ENCODE data around the gene GAR1.

Gene GAR1

GRCh38 chr4:109810552-109811387 lies 4.8 kb upstream of the GAR1 start:
- no peaks in the 10 kb centered on the region for H3K36me3 ChIP-seq (ENCODE audit: control insufficient read depth, insufficient read depth, low read length)
- peaks cover 15% of the 10 kb centered on the region for H3K4me1 ChIP-seq (ENCODE audit: control insufficient read depth, insufficient read depth, low read length)
- H3K27me3 ChIP-seq (ENCODE audit: control insufficient read depth, insufficient read depth, low read length) = no peaks in the 10 kb centered on the region
- H3K27ac ChIP-seq (ENCODE audit: low read depth, low read length) = peak overlapping the region; percentile 63
- no peak overlapping the region for H3K9ac ChIP-seq (ENCODE audit: low read depth, low read length)
- no peaks in the 10 kb centered on the region for H3K9me3 ChIP-seq (ENCODE audit: control insufficient read depth, insufficient read depth, low read length)
- H3K4me3 ChIP-seq (ENCODE audit: low read depth, low read length) = peak overlapping the region; percentile 15; the same call in 1 of the 2 replicates

GRCh38 chr4:109811707-109812106 lies 3.9 kb upstream of the GAR1 start:
- H3K36me3 ChIP-seq (ENCODE audit: control insufficient read depth, insufficient read depth, low read length) = no peaks in the 10 kb centered on the region
- H3K9me3 ChIP-seq (ENCODE audit: control insufficient read depth, insufficient read depth, low read length) = no peaks in the 10 kb centered on the region
- no peak overlapping the region for H3K9ac ChIP-seq (ENCODE audit: low read depth, low read length)
- H3K4me1 ChIP-seq (ENCODE audit: control insufficient read depth, insufficient read depth, low read length) = peaks cover 18% of the 10 kb centered on the region
- no peak overlapping the region for H3K27ac ChIP-seq (ENCODE audit: low read depth, low read length)
- H3K27me3 ChIP-seq (ENCODE audit: control insufficient read depth, insufficient read depth, low read length) = no peaks in the 10 kb centered on the region
- H3K4me3 ChIP-seq (ENCODE audit: low read depth, low read length) = no peak overlapping the region

GRCh38 chr4:109816082-109816442 lies 500 bp downstream of the GAR1 start:
- Histone ChIP-seq H3K4me1 (ENCODE audit: control insufficient read depth, insufficient read depth, low read length) (peaks cover 10% of the 10 kb centered on the region), H3K27me3 (ENCODE audit: control insufficient read depth, insufficient read depth, low read length) (no peaks in the 10 kb centered on the region), H3K9ac (ENCODE audit: low read depth, low read length) (peak overlapping the region; percentile 94), H3K4me3 (ENCODE audit: low read depth, low read length) (peak overlapping the region; percentile 98), H3K9me3 (ENCODE audit: control insufficient read depth, insufficient read depth, low read length) (no peaks in the 10 kb centered on the region), H3K36me3 (ENCODE audit: control insufficient read depth, insufficient read depth, low read length) (peaks cover 39% of the 10 kb centered on the region), H3K27ac (ENCODE audit: low read depth, low read length) (peak overlapping the region; percentile 96)

- no peak overlapping the region for H3K27ac ChIP-seq (ENCODE audit: low read depth, low read length)
These were observed 1.3 kb downstream of the GAR1 start for GRCh38 chr4:109816894-109817293.

GRCh38 chr4:109818268-109818667 lies 2.7 kb downstream of the GAR1 start:
- peaks cover 61% of the 10 kb centered on the region for H3K36me3 ChIP-seq (ENCODE audit: control insufficient read depth, insufficient read depth, low read length)
- no peaks in the 10 kb centered on the region for H3K27me3 ChIP-seq (ENCODE audit: control insufficient read depth, insufficient read depth, low read length)
- no peak overlapping the region for H3K27ac ChIP-seq (ENCODE audit: low read depth, low read length)
- H3K9me3 ChIP-seq (ENCODE audit: control insufficient read depth, insufficient read depth, low read length) = no peaks in the 10 kb centered on the region
- H3K4me3 ChIP-seq (ENCODE audit: low read depth, low read length) = no peak overlapping the region
- H3K9ac ChIP-seq (ENCODE audit: low read depth, low read length) = no peak overlapping the region
- peaks cover 7% of the 10 kb centered on the region; the same call in 1 of the 2 replicates for H3K4me1 ChIP-seq (ENCODE audit: control insufficient read depth, insufficient read depth, low read length)

More at GRCh38 chr4:109816894-109817293, 1.3 kb downstream of the GAR1 start:
- peaks cover 47% of the 10 kb centered on the region for H3K36me3 ChIP-seq (ENCODE audit: control insufficient read depth, insufficient read depth, low read length)
- peak overlapping the region; percentile 98 for H3K4me3 ChIP-seq (ENCODE audit: low read depth, low read length)
- H3K9ac ChIP-seq (ENCODE audit: low read depth, low read length) = no peak overlapping the region
- H3K4me1 ChIP-seq (ENCODE audit: control insufficient read depth, insufficient read depth, low read length) = peaks cover 7% of the 10 kb centered on the region; the same call in 1 of the 2 replicates
- no peaks in the 10 kb centered on the region for H3K9me3 ChIP-seq (ENCODE audit: control insufficient read depth, insufficient read depth, low read length)
- no peaks in the 10 kb centered on the region for H3K27me3 ChIP-seq (ENCODE audit: control insufficient read depth, insufficient read depth, low read length)

- Histone ChIP-seq H3K4me3 (ENCODE audit: low read depth, low read length) (no peak overlapping the region), H3K9me3 (ENCODE audit: control insufficient read depth, insufficient read depth, low read length) (no peaks in the 10 kb centered on the region), H3K9ac (ENCODE audit: low read depth, low read length) (no peak overlapping the region), H3K4me1 (ENCODE audit: control insufficient read depth, insufficient read depth, low read length) (peaks cover 7% of the 10 kb centered on the region; the same call in 1 of the 2 replicates), H3K27me3 (ENCODE audit: control insufficient read depth, insufficient read depth, low read length) (no peaks in the 10 kb centered on the region), H3K27ac (ENCODE audit: low read depth, low read length) (no peak overlapping the region), H3K36me3 (ENCODE audit: control insufficient read depth, insufficient read depth, low read length) (peaks cover 84% of the 10 kb centered on the region)
These were observed 5.0 kb downstream of the GAR1 start for GRCh38 chr4:109820563-109820962.

GRCh38 chr4:109821185-109821584 lies 5.6 kb downstream of the GAR1 start:
- Histone ChIP-seq H3K36me3 (ENCODE audit: control insufficient read depth, insufficient read depth, low read length) (peaks cover 85% of the 10 kb centered on the region), H3K27ac (ENCODE audit: low read depth, low read length) (no peak overlapping the region), H3K4me3 (ENCODE audit: low read depth, low read length) (no peak overlapping the region), H3K9me3 (ENCODE audit: control insufficient read depth, insufficient read depth, low read length) (no peaks in the 10 kb centered on the region), H3K4me1 (ENCODE audit: control insufficient read depth, insufficient read depth, low read length) (peaks cover 7% of the 10 kb centered on the region; the same call in 1 of the 2 replicates), H3K27me3 (ENCODE audit: control insufficient read depth, insufficient read depth, low read length) (no peaks in the 10 kb centered on the region), H3K9ac (ENCODE audit: low read depth, low read length) (no peak overlapping the region)

DNA sequence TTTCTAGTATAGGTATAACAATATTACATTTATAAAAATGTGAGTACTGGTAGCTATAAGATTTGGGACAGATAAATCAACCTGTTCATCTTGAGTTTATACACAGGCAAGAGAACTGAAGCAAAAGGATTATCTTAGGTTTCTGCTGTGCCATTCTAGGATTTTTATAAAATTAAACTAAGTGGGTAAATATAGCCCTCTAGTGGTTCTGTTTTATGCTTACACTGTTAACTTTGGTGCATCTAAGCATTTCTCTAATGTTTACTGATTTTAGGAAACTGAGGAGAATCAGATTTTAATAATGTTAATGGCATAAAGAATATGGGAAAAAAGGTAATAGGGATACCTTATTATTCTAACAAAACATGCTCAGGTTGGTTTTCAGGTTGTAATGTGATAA lies 11.2 kb downstream of the GAR1 start:
- Histone ChIP-seq H3K4me3 (ENCODE audit: low read depth, low read length) (no peak overlapping the region), H3K9me3 (ENCODE audit: control insufficient read depth, insufficient read depth, low read length) (no peaks in the 10 kb centered on the region), H3K9ac (ENCODE audit: low read depth, low read length) (no peak overlapping the region), H3K4me1 (ENCODE audit: control insufficient read depth, insufficient read depth, low read length) (no peaks in the 10 kb centered on the region), H3K36me3 (ENCODE audit: control insufficient read depth, insufficient read depth, low read length) (peaks cover 47% of the 10 kb centered on the region), H3K27me3 (ENCODE audit: control insufficient read depth, insufficient read depth, low read length) (no peaks in the 10 kb centered on the region), H3K27ac (ENCODE audit: low read depth, low read length) (no peak overlapping the region)

- no peak within 1 kb of the TSS for H3K27ac ChIP-seq (ENCODE audit: low read depth, low read length)
- H3K9ac ChIP-seq (ENCODE audit: low read depth, low read length) = no peak within 1 kb of the TSS
- peaks cover 38% of the 10 kb centered on the region for H3K36me3 ChIP-seq (ENCODE audit: control insufficient read depth, insufficient read depth, low read length)
- no peaks in the 10 kb centered on the region for H3K9me3 ChIP-seq (ENCODE audit: control insufficient read depth, insufficient read depth, low read length)
- no peaks in the 10 kb centered on the region for H3K27me3 ChIP-seq (ENCODE audit: control insufficient read depth, insufficient read depth, low read length)
- H3K4me3 ChIP-seq (ENCODE audit: low read depth, low read length) = no peak within 1 kb of the TSS
- H3K4me1 ChIP-seq (ENCODE audit: control insufficient read depth, insufficient read depth, low read length) = no peaks in the 10 kb centered on the region
These were observed 12.1 kb downstream of the GAR1 start, which contains the start of gene RRH for GRCh38 chr4:109827672-109828071. RRH (plus strand) TSS chr4:109827972; CDS start chr4:109828028, 56 bp downstream.

GRCh38 chr4:109833756-109834155 lies 18.2 kb downstream of the GAR1 start:
- Histone ChIP-seq H3K9me3 (ENCODE audit: control insufficient read depth, insufficient read depth, low read length) (no peaks in the 10 kb centered on the region), H3K27ac (ENCODE audit: low read depth, low read length) (no peak overlapping the region), H3K9ac (ENCODE audit: low read depth, low read length) (no peak overlapping the region), H3K27me3 (ENCODE audit: control insufficient read depth, insufficient read depth, low read length) (no peaks in the 10 kb centered on the region), H3K4me3 (ENCODE audit: low read depth, low read length) (no peak overlapping the region), H3K36me3 (ENCODE audit: control insufficient read depth, insufficient read depth, low read length) (no peaks in the 10 kb centered on the region), H3K4me1 (ENCODE audit: control insufficient read depth, insufficient read depth, low read length) (no peaks in the 10 kb centered on the region)

DNA sequence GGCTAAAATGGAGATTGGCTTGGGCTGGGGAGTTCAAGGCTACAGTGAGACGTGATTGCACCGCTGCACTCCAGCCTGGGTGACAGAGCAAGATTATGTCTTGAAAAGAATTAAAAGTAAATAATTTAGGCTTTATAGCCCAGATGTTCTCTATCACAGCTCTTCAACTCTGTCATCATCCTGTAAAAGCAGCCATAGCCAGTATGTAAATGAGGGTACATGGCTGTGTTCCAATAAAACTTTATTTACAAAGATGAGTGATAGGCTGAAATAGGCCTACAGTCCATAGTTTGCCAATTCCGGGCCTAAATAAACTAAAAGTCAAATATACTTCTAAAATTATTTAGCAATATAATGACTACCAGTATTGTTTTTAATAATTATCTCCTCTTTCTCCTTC lies 21.4 kb downstream of the GAR1 start:
- Histone ChIP-seq H3K27ac (ENCODE audit: low read depth, low read length) (no peak overlapping the region), H3K4me3 (ENCODE audit: low read depth, low read length) (no peak overlapping the region), H3K36me3 (ENCODE audit: control insufficient read depth, insufficient read depth, low read length) (no peaks in the 10 kb centered on the region), H3K4me1 (ENCODE audit: control insufficient read depth, insufficient read depth, low read length) (no peaks in the 10 kb centered on the region), H3K9me3 (ENCODE audit: control insufficient read depth, insufficient read depth, low read length) (no peaks in the 10 kb centered on the region), H3K9ac (ENCODE audit: low read depth, low read length) (no peak overlapping the region), H3K27me3 (ENCODE audit: control insufficient read depth, insufficient read depth, low read length) (no peaks in the 10 kb centered on the region)
